Glutamatergic neuron (in vitro differentiated cells): ENCODE measurements around the gene KCNMB3. TPM values are rescaled to one million over a fixed set of nuclear protein-coding genes. Genes with fewer than 3 reads are reported as not detected.
"Not testable (repeated sequence)": the region's sequence is repeated elsewhere in the genome, so short reads cannot be mapped to it uniquely, and the experiment has no call there.

Experiments
- DNase-seq: peaks from one replicate; pipeline ENCODE4 v3.0.0; 2022
- H3K27ac Mint-ChIP-seq: one replicate; pipeline ENCODE4 v1.8.0; 2020; ENCODE audit warnings: mild to moderate bottlenecking, mixed read lengths, inconsistent platforms; ENCODE audit not compliant: unreplicated experiment
- H3K27me3 Mint-ChIP-seq: one replicate; pipeline ENCODE4 v1.8.0; 2020; ENCODE audit warnings: mild to moderate bottlenecking, moderate library complexity, mixed read lengths, inconsistent platforms; ENCODE audit not compliant: unreplicated experiment
- H3K36me3 Mint-ChIP-seq: one replicate; pipeline ENCODE4 v1.8.0; 2020; ENCODE audit warnings: mild to moderate bottlenecking, mixed read lengths, inconsistent platforms; ENCODE audit not compliant: unreplicated experiment
- H3K4me1 Mint-ChIP-seq: one replicate; pipeline ENCODE4 v1.8.0; 2020; ENCODE audit warnings: mild to moderate bottlenecking, low read depth, mixed read lengths, inconsistent platforms; ENCODE audit not compliant: unreplicated experiment
- H3K4me3 Mint-ChIP-seq: one replicate; pipeline ENCODE4 v1.8.0; 2020; ENCODE audit warnings: mild to moderate bottlenecking, mixed read lengths, inconsistent platforms; ENCODE audit not compliant: unreplicated experiment
- H3K9me3 Mint-ChIP-seq: one replicate; pipeline ENCODE4 v1.8.0; 2020; ENCODE audit warnings: mild to moderate bottlenecking, moderate library complexity, mixed read lengths, inconsistent platforms; ENCODE audit not compliant: unreplicated experiment
- total RNA-seq: library from RNA; stranded (reverse); fragmentation: NEBNext Ultra II Directional; extraction: Animal tissue kit (Norgen Biotek cat#: 25700); gene quantifications from one replicate; pipeline ENCODE4 v1.2.1, GENCODE V29; 2021; ENCODE audit not compliant: unreplicated experiment
- TF ChIP-seq, protein P1 (sequence below): fragments of 200-600 bp; sonication (generic); IDR thresholded peaks from one replicate; pipeline ENCODE4 v1.5.0; 2021; ENCODE audit not compliant: partially characterized antibody, unreplicated experiment

Gene KCNMB3
- total RNA-seq, 1 donor from 2014 or later = 2.5 TPM

DNA sequence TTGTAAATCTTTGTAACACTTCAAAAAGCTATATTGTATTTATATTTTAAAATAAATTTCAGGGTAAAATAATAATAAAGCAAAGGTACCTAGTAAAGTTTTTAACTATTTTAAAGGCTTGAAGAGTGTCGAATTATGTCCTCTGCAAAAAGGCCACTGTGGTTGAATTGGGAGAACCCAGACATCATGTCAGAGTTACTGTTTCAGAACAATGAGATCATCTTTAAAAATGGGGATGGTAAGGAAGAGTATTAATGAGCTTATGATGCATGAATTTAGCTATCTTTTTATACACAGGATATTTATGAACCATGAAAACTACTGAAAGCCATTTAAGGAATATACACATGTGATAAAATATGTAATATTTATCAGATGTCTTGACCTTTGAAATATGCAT, 26.3 kb downstream of the KCNMB3 start:
- Mint-ChIP-seq H3K4me3 (no peak overlapping the region), H3K36me3 (no peaks in the 10 kb centered on the region), H3K9me3 (no peaks in the 10 kb centered on the region), H3K4me1 (no peaks in the 10 kb centered on the region), H3K27ac (no peak overlapping the region), H3K27me3 (no peaks in the 10 kb centered on the region)
- TF ChIP-seq, protein P1, sequence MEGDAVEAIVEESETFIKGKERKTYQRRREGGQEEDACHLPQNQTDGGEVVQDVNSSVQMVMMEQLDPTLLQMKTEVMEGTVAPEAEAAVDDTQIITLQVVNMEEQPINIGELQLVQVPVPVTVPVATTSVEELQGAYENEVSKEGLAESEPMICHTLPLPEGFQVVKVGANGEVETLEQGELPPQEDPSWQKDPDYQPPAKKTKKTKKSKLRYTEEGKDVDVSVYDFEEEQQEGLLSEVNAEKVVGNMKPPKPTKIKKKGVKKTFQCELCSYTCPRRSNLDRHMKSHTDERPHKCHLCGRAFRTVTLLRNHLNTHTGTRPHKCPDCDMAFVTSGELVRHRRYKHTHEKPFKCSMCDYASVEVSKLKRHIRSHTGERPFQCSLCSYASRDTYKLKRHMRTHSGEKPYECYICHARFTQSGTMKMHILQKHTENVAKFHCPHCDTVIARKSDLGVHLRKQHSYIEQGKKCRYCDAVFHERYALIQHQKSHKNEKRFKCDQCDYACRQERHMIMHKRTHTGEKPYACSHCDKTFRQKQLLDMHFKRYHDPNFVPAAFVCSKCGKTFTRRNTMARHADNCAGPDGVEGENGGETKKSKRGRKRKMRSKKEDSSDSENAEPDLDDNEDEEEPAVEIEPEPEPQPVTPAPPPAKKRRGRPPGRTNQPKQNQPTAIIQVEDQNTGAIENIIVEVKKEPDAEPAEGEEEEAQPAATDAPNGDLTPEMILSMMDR = no peak
- DNase-seq = no peak

DNA sequence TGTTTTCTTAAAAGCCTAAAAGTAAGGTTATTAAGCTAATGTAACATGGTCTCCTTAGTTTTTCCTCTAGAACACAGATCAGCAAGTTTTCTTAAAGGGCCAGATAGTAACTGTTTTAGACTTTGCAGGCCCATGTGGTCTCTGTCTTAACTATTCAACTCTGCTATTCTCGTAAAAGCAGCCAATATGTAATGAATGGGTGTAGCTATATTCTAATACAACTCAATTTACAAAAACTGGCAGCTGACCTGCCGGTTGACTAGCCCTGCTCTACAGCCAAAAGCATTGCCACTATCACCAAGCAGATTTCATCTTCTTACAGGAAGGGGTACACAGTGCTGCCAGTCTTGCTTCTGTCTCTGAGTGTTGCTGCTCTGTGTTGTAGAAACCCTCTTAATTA, 27.4 kb downstream of the KCNMB3 start:
- Mint-ChIP-seq H3K27me3 (no peaks in the 10 kb centered on the region), H3K4me3 (no peak overlapping the region), H3K27ac (no peak overlapping the region), H3K36me3 (no peaks in the 10 kb centered on the region), H3K9me3 (no peaks in the 10 kb centered on the region), H3K4me1 (no peaks in the 10 kb centered on the region)
- TF ChIP-seq, protein P1 = no peak
- DNase-seq = no peak

DNA sequence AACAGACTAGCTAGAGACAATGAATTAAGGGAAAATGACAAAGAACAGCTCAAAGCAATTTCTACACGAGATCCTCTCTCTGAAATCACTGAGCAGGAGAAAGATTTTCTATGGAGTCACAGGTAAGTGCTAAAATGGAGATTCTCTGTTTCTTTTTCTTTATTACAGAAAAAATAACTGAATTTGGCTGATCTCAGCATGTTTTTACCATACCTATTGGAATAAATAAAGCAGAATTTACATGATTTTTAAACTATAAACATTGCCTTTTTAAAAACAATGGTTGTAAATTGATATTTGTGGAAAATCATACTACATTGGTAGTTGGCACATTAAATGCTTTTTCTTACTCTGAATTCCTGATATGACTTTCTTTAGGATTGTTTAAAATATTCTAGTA, 32.7 kb downstream of the KCNMB3 start:
- H3K4me1 Mint-ChIP-seq, H3K27ac Mint-ChIP-seq, H3K9me3 Mint-ChIP-seq, H3K4me3 Mint-ChIP-seq, DNase-seq, H3K27me3 Mint-ChIP-seq, H3K36me3 Mint-ChIP-seq: not testable (repeated sequence)

DNA sequence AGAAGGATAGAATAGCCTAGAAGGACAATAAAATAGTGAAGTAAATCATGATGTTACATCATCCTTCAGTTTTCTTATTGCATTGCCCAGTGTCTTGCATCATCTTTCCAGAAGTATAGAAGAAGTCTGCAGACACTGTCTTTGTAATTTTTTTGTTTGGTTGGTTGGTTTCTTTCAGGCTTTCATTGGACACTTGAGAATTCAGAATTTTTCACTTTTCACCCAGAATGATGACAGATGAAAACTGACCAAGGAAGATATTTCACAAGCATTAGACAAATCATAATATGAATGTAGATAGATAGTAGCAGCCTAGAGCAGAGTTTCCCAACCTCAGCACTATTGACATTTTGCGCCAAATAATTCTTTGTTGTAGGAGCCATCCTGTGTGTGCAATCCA, 35.4 kb downstream of the KCNMB3 start:
- not testable (repeated sequence) for H3K27me3 Mint-ChIP-seq, H3K36me3 Mint-ChIP-seq, H3K27ac Mint-ChIP-seq, H3K9me3 Mint-ChIP-seq, H3K4me3 Mint-ChIP-seq, H3K4me1 Mint-ChIP-seq, DNase-seq

DNA sequence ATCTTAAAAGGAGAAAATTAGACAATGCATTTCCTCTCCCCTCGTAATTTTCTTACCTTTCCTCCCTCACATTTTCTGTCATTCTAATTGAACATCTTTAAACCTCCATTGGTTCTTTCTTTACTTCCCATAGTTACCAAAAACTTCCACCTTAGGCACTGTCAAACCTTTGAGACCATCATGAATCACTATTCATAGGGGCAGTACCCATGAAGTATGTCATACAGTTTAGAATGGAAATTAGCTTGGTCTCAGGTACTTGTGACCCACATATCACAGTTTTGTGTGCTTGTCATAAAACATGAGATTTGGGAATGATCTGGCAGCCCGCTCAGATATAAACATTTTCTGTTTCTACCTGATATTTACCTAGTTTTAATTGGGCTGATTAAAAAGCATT, 50.1 kb downstream of the KCNMB3 start:
- Mint-ChIP-seq H3K27ac (no peak overlapping the region), H3K4me3 (no peak overlapping the region), H3K27me3 (no peaks in the 10 kb centered on the region), H3K9me3 (no peaks in the 10 kb centered on the region), H3K36me3 (no peaks in the 10 kb centered on the region), H3K4me1 (no peaks in the 10 kb centered on the region)
- DNase-seq = no peak
- TF ChIP-seq, protein P1 = no peak

DNA sequence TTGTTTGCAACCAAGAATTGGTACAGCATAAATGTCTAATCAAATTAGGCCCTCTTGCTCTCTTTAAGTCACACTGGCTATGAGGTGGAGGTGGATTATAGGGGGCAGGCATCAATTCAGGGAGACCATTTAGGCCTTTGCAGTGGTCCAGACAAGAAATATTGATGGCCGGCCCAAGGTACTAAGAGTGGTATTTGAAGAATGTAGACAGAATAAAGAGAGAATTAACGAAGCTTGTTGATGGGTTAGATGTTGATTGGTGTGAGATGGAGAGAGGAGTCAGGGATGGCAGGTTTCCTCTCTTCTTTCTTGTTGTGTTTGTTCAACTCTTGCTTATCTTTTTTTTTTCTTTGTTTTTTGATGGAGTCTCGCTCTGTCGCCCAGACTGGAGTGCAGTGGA, 54.2 kb downstream of the KCNMB3 start:
- TF ChIP-seq, protein P1 = no peak
- H3K4me1 Mint-ChIP-seq = no peaks in the 10 kb centered on the region
- no peak overlapping the region for H3K27ac Mint-ChIP-seq
- no peaks in the 10 kb centered on the region for H3K9me3 Mint-ChIP-seq
- H3K4me3 Mint-ChIP-seq = no peak overlapping the region
- no peaks in the 10 kb centered on the region for H3K36me3 Mint-ChIP-seq
- no peak for DNase-seq
- H3K27me3 Mint-ChIP-seq = no peaks in the 10 kb centered on the region
